GM21381 (cell line): Measurements from ENCODE around the gene ZNF207.
"Not testable (repeated sequence)": the region's sequence is repeated elsewhere in the genome, so short reads cannot be mapped to it uniquely, and the experiment has no call there.

Source experiments
- ATAC-seq: cut with Tn5 transposase; IDR thresholded peaks from one replicate; pipeline ENCODE4 v1.9.1; 2021; ENCODE audit warnings: mild to moderate bottlenecking, moderate library complexity; ENCODE audit not compliant: unreplicated experiment

ZNF207 gene

GRCh38 chr17:32333187-32333586 lies 16.8 kb upstream of the ZNF207 start:
- no peak for ATAC-seq

- no peak for ATAC-seq
These were observed 14.9 kb upstream of the ZNF207 start for GRCh38 chr17:32335046-32335445.

GRCh38 chr17:32335687-32336086 lies 14.3 kb upstream of the ZNF207 start:
- no peak for ATAC-seq

GRCh38 chr17:32341141-32341856 lies 8.7 kb upstream of the ZNF207 start:
- peak; percentile 6 for ATAC-seq

GRCh38 chr17:32341857-32342602 lies 7.9 kb upstream of the ZNF207 start, which contains the start of gene C17orf75:
C17orf75 (minus strand) TSS chr17:32342173; CDS start chr17:32342139, 34 bp downstream.
- peak; percentile 93 for ATAC-seq

GRCh38 chr17:32342603-32343325 lies 7.2 kb upstream of the ZNF207 start:
- no peak for ATAC-seq

- no peak for ATAC-seq
These were observed 3.9 kb upstream of the ZNF207 start for GRCh38 chr17:32345951-32346600.

- no peak for ATAC-seq
These were observed 1.5 kb upstream of the ZNF207 start for GRCh38 chr17:32348483-32348800.

- ATAC-seq, result no peak
These were observed 479 bp upstream of the ZNF207 start for GRCh38 chr17:32349503-32349853.

GRCh38 chr17:32350666-32351418 lies 885 bp downstream of the ZNF207 start:
- peak; percentile 18 for ATAC-seq

- ATAC-seq, result not testable (repeated sequence)
These were observed 2.8 kb downstream of the ZNF207 start for GRCh38 chr17:32352734-32353133.

GRCh38 chr17:32355649-32356377 lies 5.9 kb downstream of the ZNF207 start:
- ATAC-seq, result no peak

GRCh38 chr17:32356378-32356743 lies 6.4 kb downstream of the ZNF207 start:
- no peak for ATAC-seq

GRCh38 chr17:32356750-32357149 lies 6.8 kb downstream of the ZNF207 start:
- ATAC-seq, result no peak

GRCh38 chr17:32357615-32358014 lies 7.7 kb downstream of the ZNF207 start:
- no peak for ATAC-seq

GRCh38 chr17:32361270-32361669 lies 11.3 kb downstream of the ZNF207 start:
- no peak for ATAC-seq

GRCh38 chr17:32370426-32370825 lies 20.5 kb downstream of the ZNF207 start:
- no peak for ATAC-seq

- ATAC-seq, result no peak
These were observed 32.7 kb downstream of the ZNF207 start for GRCh38 chr17:32382526-32383223.

GRCh38 chr17:32383926-32384434 lies 34.0 kb downstream of the ZNF207 start:
- ATAC-seq, result no peak
